H1 (cell line): ENCODE data around the gene LRRC39. TPM values are rescaled to one million over a fixed set of nuclear protein-coding genes. Genes with fewer than 3 reads are reported as not detected.

Experiments
- CTCF ChIA-PET: fragments of 300-600 bp; sonication (Branson Sonifier 250); formaldehyde crosslinking; loops from one replicate; lab custom pipeline; 2021; ENCODE audit not compliant: partially characterized antibody; lab: Charles Lee
- POLR2A ChIA-PET: fragments of 300-600 bp; sonication (Branson Sonifier 250); formaldehyde crosslinking; loops from one replicate; lab custom pipeline; 2021; ENCODE audit warnings: inconsistent platforms; ENCODE audit not compliant: partially characterized antibody; lab: Charles Lee
- DNase-seq, 2 experiments: peaks; one replicate each; pipeline versions ENCODE4 v3.0.0 to v3.0.0-alpha.2; 2010 to 2022; ENCODE audit warnings: low spot score in 2 of 2, low read depth in 1 of 2, mixed read lengths in 1 of 2
- FAIRE-seq: peaks from 2 replicates; lab custom pipeline; 2011; peaks lifted over from hg19 to GRCh38; lab: Jason Lieb, UNC
- H2AFZ ChIP-seq: 2 replicates; pipeline ENCODE4 v1.8.1; 2012; ENCODE audit warnings: low read length, inconsistent platforms
- H2AK5ac ChIP-seq: 2 replicates; pipeline ENCODE4 v1.6.1; 2013; ENCODE audit warnings: low read depth, low read length
- H2BK120ac ChIP-seq: replicated peaks from 2 replicates; pipeline ENCODE3; 2013; ENCODE audit warnings: low read depth, low read length, inconsistent platforms
- H2BK12ac ChIP-seq: 2 replicates; pipeline ENCODE4 v1.6.1; 2013; ENCODE audit warnings: low read depth, low read length
- H2BK15ac ChIP-seq: 2 replicates; pipeline ENCODE4 v1.6.1; 2013; ENCODE audit warnings: low read length
- H2BK20ac ChIP-seq: 2 replicates; pipeline ENCODE4 v1.6.1; 2013; ENCODE audit warnings: low read length
- H2BK5ac ChIP-seq: 2 replicates; pipeline ENCODE4 v1.6.1; 2013; ENCODE audit warnings: low read depth, low read length
- H3K14ac ChIP-seq: 2 replicates; pipeline ENCODE4 v1.6.1; 2013; ENCODE audit warnings: inconsistent platforms; ENCODE audit not compliant: insufficient read length
- H3K18ac ChIP-seq: 2 replicates; pipeline ENCODE4 v1.6.1; 2013; ENCODE audit warnings: low read length; ENCODE audit errors: extremely low read depth
- H3K23ac ChIP-seq: 2 replicates; pipeline ENCODE4 v1.6.1; 2013; ENCODE audit warnings: inconsistent platforms; ENCODE audit not compliant: insufficient read length
- H3K23me2 ChIP-seq: 2 replicates; pipeline ENCODE4 v1.6.1; 2013; ENCODE audit warnings: low read depth, low read length
- H3K27ac ChIP-seq: 2 replicates; pipeline ENCODE4 v1.6.1; 2011; ENCODE audit warnings: low read depth, low read length, inconsistent platforms
- H3K27me3 ChIP-seq, 4 experiments: replicated peaks in 1 of 4; 1 replicate in 1 of 4; 2 replicates in 3 of 4; pipeline versions ENCODE4 v1.6.1 to v1.8.1; 2011 to 2013; ENCODE audit warnings: low read length in 3 of 4, mild to moderate bottlenecking in 3 of 4, inconsistent platforms in 2 of 4, mixed read lengths in 2 of 4, moderate library complexity in 1 of 4; ENCODE audit not compliant: control insufficient read depth in 3 of 4, insufficient read depth in 3 of 4; ENCODE audit errors: extremely low read depth in 1 of 4
- H3K36me3 ChIP-seq, 4 experiments: 2 replicates each; pipeline versions ENCODE4 v1.6.1 to v1.8.1; 2011 to 2013; ENCODE audit warnings: mild to moderate bottlenecking in 4 of 4, low read length in 3 of 4, moderate library complexity in 2 of 4, control low read depth in 1 of 4, inconsistent platforms in 1 of 4; ENCODE audit not compliant: insufficient read depth in 4 of 4, control insufficient read depth in 2 of 4
- H3K4ac ChIP-seq: replicated peaks from 2 replicates; pipeline ENCODE3; 2013; ENCODE audit warnings: low read length, low read depth, mixed read lengths, inconsistent platforms; ENCODE audit not compliant: insufficient read length
- H3K4me1 ChIP-seq, 4 experiments: replicated peaks in 1 of 4; 1 replicate in 1 of 4; 2 replicates in 3 of 4; pipeline versions ENCODE4 v1.6.1 to v1.8.1; 2011 to 2013; ENCODE audit warnings: low read length in 3 of 4, inconsistent platforms in 2 of 4, mixed read lengths in 1 of 4; ENCODE audit not compliant: insufficient read depth in 4 of 4, control insufficient read depth in 3 of 4
- H3K4me2 ChIP-seq, 2 experiments: 2 replicates each; pipeline versions ENCODE4 v1.6.1 to v1.8.1; 2011 to 2013; ENCODE audit warnings: low read depth in 2 of 2, low read length in 2 of 2, control low read depth in 1 of 2, inconsistent platforms in 1 of 2, mild to moderate bottlenecking in 1 of 2; ENCODE audit not compliant: insufficient read depth in 1 of 2
- H3K4me3 ChIP-seq, 4 experiments: fragments of 200-600, 300-600 bp in 1 of 4; sonication (generic), shearing (Covaris generic), sonication (Bioruptor Twin) in 1 of 4; 2 replicates each; pipeline versions ENCODE4 v1.5.1 to v1.8.1; 2011 to 2016; ENCODE audit warnings: low read length in 4 of 4, low read depth in 3 of 4, control low read depth in 2 of 4, inconsistent platforms in 2 of 4, mild to moderate bottlenecking in 2 of 4, mixed read lengths in 1 of 4, moderate library complexity in 1 of 4; ENCODE audit not compliant: insufficient read depth in 2 of 4; ENCODE audit errors: extremely low read depth in 1 of 4
- H3K56ac ChIP-seq: replicated peaks from 2 replicates; pipeline ENCODE3; 2013; ENCODE audit warnings: low read depth, mild to moderate bottlenecking, mixed read lengths, low read length, inconsistent platforms; ENCODE audit not compliant: insufficient read length
- H3K79me1 ChIP-seq: 2 replicates; pipeline ENCODE4 v1.6.1; 2013; ENCODE audit warnings: low read depth, low read length, control low read depth
- H3K79me2 ChIP-seq, 2 experiments: 2 replicates each; pipeline versions ENCODE4 v1.6.1 to v1.8.1; 2012 to 2013; ENCODE audit warnings: low read length in 2 of 2, mild to moderate bottlenecking in 2 of 2, inconsistent platforms in 1 of 2; ENCODE audit not compliant: insufficient read depth in 2 of 2, control insufficient read depth in 1 of 2
- H3K9ac ChIP-seq, 4 experiments: replicated peaks in 1 of 4; 1 replicate in 1 of 4; 2 replicates in 3 of 4; pipeline versions ENCODE4 v1.6.1 to v1.8.1; 2011 to 2013; ENCODE audit warnings: low read depth in 3 of 4, low read length in 3 of 4, control low read depth in 2 of 4, mild to moderate bottlenecking in 2 of 4, moderate library complexity in 2 of 4, inconsistent platforms in 1 of 4; ENCODE audit errors: extremely low read depth in 1 of 4
- H3K9me3 ChIP-seq, 2 experiments: 2 replicates each; pipeline versions ENCODE4 v1.6.1 to v1.8.1; 2012 to 2013; ENCODE audit warnings: mild to moderate bottlenecking in 2 of 2, moderate library complexity in 2 of 2, control low read depth in 1 of 2, inconsistent platforms in 1 of 2, low read depth in 1 of 2, low read length in 1 of 2, mixed read lengths in 1 of 2; ENCODE audit not compliant: insufficient read depth in 2 of 2
- H4K20me1 ChIP-seq, 2 experiments: replicated peaks in 1 of 2; 2 replicates each; pipeline versions ENCODE3 to v1.8.1; 2011 to 2013; ENCODE audit warnings: inconsistent platforms in 2 of 2, low read length in 2 of 2, mild to moderate bottlenecking in 1 of 2; ENCODE audit not compliant: insufficient read depth in 2 of 2, control insufficient read depth in 1 of 2
- H4K5ac ChIP-seq: 2 replicates; pipeline ENCODE4 v1.6.1; 2013; ENCODE audit warnings: low read length, low read depth, mixed read lengths, inconsistent platforms; ENCODE audit not compliant: insufficient read length
- H4K8ac ChIP-seq: 2 replicates; pipeline ENCODE4 v1.8.0; 2013; ENCODE audit warnings: mild to moderate bottlenecking, moderate library complexity, low read length, inconsistent platforms; ENCODE audit not compliant: insufficient read depth; ENCODE audit errors: extremely low read depth
- H4K91ac ChIP-seq: replicated peaks from 2 replicates; pipeline ENCODE3; 2013; ENCODE audit warnings: low read length, mixed read lengths, inconsistent platforms; ENCODE audit not compliant: insufficient read length
- CHD2 ChIP-seq: IDR thresholded peaks from 2 replicates; pipeline ENCODE4 v1.6.1; 2012; ENCODE audit warnings: low read length, improper control_type of control experiment
- JUND ChIP-seq: IDR thresholded peaks from 2 replicates; pipeline ENCODE4 v1.6.1; 2011; ENCODE audit warnings: mild to moderate bottlenecking, improper control_type of control experiment, low read length
- POU5F1 ChIP-seq: IDR thresholded peaks from 2 replicates; pipeline ENCODE4 v1.6.1; 2011; ENCODE audit warnings: low read depth, mild to moderate bottlenecking, low read length, moderate library complexity
- WGBS, 2 experiments: shearing (Covaris generic) in 1 of 2; methylation state at CpG; one replicate each; pipeline versions ENCODE4 v1.1.6 to v1.1.7; 2013 to 2015; ENCODE audit warnings: low lambda C conversion rate in 2 of 2, mixed read lengths in 2 of 2, inconsistent platforms in 1 of 2, low coverage in 1 of 2, missing lambda C conversion rate in 1 of 2; ENCODE audit not compliant: insufficient replicate concordance in 2 of 2, insufficient coverage in 1 of 2, insufficient read length in 1 of 2; ENCODE audit errors: extremely low coverage in 1 of 2, missing lambda C conversion rate in 1 of 2; 5-methylcytosine and 5-hydroxymethylcytosine counted together
- polyA plus RNA-seq, 7 experiments: library from polyadenylated mRNA; depleted of rRNA in 3 of 7; stranded (reverse) in 5 of 7; unstranded in 2 of 7; fragments of >200 nt in 5 of 7; fragments of 200-250 nt in 2 of 7; gene quantifications; 1 replicate in 5 of 7; 2 replicates in 1 of 7; 4 replicates in 1 of 7; pipeline versions ENCODE4 v1.2.1 to v1.2.3, GENCODE V29; 2011 to 2013; ENCODE audit warnings: missing spikeins in 2 of 7, mixed read lengths in 2 of 7
- total RNA-seq: library from RNA; stranded (reverse); fragmentation: NEBNext Ultra II Directional; extraction: Animal tissue kit (Norgen Biotek cat#: 25700); gene quantifications from 2 replicates; pipeline ENCODE4 v1.2.1, GENCODE V29; 2021

Gene LRRC39
- total and polyA plus RNA-seq, 2 of the 8 experiments (the other 6 are each of a cell fraction or from before 2014, with no cell fraction given), result 0.33 to 0.39 TPM

DNA sequence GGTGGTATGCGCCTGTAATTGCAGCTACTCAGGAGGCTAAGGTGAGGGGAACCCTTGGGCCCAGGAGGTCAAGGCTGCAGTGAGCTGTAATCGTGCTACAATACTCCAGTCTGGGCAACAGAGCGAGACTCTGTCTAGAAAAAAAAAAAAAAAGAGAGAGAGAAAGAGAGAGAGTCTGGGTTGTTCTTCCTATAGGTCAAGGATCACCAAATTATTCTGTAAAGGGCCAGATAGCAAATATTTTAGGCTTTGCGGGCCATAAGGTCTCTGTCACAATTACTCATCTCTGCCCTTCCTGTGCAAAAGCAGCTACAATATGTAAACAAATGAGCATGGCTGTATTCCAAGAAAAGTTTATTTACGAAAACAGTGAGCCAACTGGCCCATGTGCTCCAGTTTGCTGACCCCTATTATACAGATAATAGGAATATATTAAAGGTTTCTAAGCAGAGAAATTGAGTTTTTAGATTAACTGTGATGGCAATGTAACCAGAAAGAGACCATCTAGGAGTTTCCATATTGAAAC is 47.4 kb downstream of the LRRC39 start:
- H3K9ac ChIP-seq, result no peak overlapping the region
- H3K4me2 ChIP-seq, result no peak overlapping the region
- H2BK5ac ChIP-seq, result no peak overlapping the region
- no peak overlapping the region for H3K27ac ChIP-seq
- no peak overlapping the region for H3K56ac ChIP-seq
- no peak overlapping the region for H4K8ac ChIP-seq
- H3K79me1 ChIP-seq, result peaks cover 2% of the 10 kb centered on the region; the same call in 1 of the 2 replicates
- H3K18ac ChIP-seq, result no peak overlapping the region
- DNase-seq (no peak), FAIRE-seq (no peak)
- H2BK12ac ChIP-seq, result no peak overlapping the region
- H3K36me3 ChIP-seq, result no peaks in the 10 kb centered on the region
- H4K91ac ChIP-seq, result no peak overlapping the region
- H2BK20ac ChIP-seq, result no peak overlapping the region
- WGBS, 2 experiments, result 96% methylated on average over 4 of the region's 5 CpGs; no CpG with 5 or more reads in 1 of the 2 experiments
- no peaks in the 10 kb centered on the region for H3K23me2 ChIP-seq
- H3K23ac ChIP-seq, result no peak overlapping the region
- no peak overlapping the region for H2AK5ac ChIP-seq
- H3K14ac ChIP-seq, result no peak overlapping the region
- CTCF ChIA-PET, result no interaction called here
- H3K79me2 ChIP-seq, result peaks cover 9 to 80% of the 10 kb centered on the region in 2 experiments
- H3K4me1 ChIP-seq, result peaks cover 0 to 5% (median 0%) of the 10 kb centered on the region in 4 experiments; a peak in 2 of 7 replicates
- no peak overlapping the region for H2BK15ac ChIP-seq
- H2AFZ ChIP-seq, result no peak overlapping the region
- no peak overlapping the region for H3K4me3 ChIP-seq
- no peaks in the 10 kb centered on the region for H3K27me3 ChIP-seq
- TF ChIP-seq POU5F1 (no peak), JUND (no peak), CHD2 (no peak)
- TF ChIP-seq, all 59 proteins: peak for 0
- H2BK120ac ChIP-seq, result no peak overlapping the region
- POLR2A ChIA-PET, result no interaction called here
- H4K5ac ChIP-seq, result no peak overlapping the region
- no peaks in the 10 kb centered on the region for H3K9me3 ChIP-seq
- peaks cover 0 to 5% of the 10 kb centered on the region in 2 experiments for H4K20me1 ChIP-seq
- H3K4ac ChIP-seq, result no peak overlapping the region
